Posterior cingulate gyrus (tissue), 11 donors: ENCODE data around the gene COL4A3.

Source experiments
- DNase-seq, 10 donors: peaks; one replicate each; pipeline versions ENCODE4 v3.0.0 to v3.0.0-alpha.2; 2020 to 2021; ENCODE audit warnings: mixed read lengths in 3 of 10
- intact Hi-C: fragments of 100-400 bp; cut with DNase I; formaldehyde crosslinking; loops from one replicate; pipeline ENCODE4 v1.15.1; 2023

The COL4A3 gene

DNA sequence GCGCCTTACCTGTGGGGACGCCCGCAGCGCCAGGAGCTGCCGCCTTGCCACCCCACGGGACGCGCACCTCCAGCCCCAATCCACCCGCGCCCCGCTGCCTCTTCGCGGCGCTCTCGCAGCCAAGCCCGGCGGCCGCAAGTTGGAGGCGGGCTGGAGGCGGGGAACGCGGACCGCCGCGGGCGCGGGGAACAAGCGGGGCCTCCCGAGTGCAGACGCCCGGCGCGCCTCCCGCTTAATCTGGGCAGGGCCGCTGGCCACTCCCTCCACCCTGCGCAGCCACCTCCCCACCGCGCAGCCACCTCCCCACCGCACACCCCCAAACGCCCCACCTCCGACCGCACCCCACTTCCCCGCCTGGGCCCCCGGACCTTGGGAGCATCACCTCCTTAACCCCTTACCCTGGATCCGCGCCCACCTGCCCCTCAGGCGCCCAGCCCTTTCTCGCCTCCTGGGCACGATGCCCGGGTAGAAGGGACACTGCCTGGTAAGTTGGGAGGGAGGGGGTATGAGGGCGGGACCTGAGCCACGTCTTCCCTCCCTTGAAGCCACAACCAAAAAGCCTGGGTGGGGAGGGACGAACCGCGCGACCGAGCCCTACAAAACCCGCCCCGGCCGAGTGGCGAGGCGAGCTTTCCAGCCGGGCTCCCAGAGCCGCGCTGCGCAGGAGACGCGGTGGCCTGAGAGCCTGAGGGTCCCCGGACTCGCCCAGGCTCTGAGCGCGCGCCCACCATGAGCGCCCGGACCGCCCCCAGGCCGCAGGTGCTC is at the start of gene COL4A3, which contains the start of gene COL4A4:
Gene COL4A3, plus strand, starts transcription at position 627 of the 765 bp plus-strand sequence. Its CDS starts 103 bp downstream, at position 730.
Gene COL4A4, minus strand, starts transcription at position 208 of the 765 bp plus-strand sequence. CDS start 16,722 bp downstream, outside the sequence.
- peak in 5 of 10 donors; percentile 6 to 79 (median 64) for DNase-seq
- intact Hi-C loops: no loop called here

DNA sequence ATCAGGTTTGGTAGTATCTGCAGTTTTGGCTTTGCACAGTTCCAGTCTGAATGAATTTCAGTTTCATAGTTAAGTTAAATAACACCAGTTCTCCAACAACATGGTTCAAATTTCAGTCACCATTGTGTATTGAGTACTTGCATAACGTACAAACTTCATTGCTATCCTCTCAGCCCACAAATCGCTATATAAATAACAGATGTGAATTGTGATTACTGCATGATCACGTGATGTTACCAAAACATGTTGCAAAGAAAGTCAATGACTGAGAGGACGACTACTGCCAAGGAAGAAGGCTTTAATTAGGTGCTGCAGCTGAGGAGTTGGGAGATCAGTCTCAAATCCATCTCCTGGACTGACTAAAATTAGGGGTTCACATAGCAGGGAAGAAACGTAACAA is 48.7 kb upstream of the COL4A3 start:
- intact Hi-C loops: no loop called here
- DNase-seq: no peak

DNA sequence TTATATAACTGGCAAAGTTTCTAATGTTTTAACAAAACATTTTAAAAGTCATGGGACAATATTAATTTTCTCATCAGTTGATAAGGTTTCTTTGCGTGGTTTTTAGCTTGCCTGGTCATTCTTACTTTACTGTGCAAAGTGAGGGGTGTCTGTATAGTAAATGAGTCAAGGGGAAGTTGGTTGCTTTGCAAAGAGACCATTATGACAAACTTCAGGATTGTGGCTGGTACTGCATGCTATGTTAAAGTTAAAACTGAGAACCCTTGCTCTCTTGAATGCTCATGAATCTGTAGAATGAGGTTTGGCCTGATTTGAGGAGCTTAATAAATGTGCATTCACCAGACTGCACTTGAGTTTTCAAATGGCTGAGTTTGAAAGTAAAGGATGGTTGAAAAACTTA is 47.4 kb upstream of the COL4A3 start:
- DNase-seq: no peak

DNA sequence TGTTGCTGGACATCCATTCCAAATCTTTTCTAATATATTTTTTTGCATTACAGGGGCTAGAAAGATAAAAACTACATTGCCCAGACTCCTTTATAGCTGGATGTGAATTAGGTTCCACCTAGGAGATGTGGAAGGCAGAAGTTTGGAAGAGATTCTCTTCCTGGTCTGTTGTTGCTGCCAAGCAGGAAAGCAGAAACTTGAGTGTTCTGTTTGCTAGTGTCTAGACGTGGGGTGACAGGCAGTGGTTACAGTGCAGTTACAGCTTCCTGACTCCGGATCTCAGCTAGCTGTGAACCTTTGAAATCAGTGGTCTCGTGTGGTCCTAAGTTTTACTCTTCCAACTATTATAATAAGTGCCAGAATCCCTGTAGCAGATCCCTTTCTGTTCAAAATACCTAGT is 46.6 kb upstream of the COL4A3 start:
- intact Hi-C loops: no loop called here
- no peak for DNase-seq

More for the DNA sequence above, 47.4 kb upstream of the COL4A3 start:
- intact Hi-C loops: no loop called here

DNA sequence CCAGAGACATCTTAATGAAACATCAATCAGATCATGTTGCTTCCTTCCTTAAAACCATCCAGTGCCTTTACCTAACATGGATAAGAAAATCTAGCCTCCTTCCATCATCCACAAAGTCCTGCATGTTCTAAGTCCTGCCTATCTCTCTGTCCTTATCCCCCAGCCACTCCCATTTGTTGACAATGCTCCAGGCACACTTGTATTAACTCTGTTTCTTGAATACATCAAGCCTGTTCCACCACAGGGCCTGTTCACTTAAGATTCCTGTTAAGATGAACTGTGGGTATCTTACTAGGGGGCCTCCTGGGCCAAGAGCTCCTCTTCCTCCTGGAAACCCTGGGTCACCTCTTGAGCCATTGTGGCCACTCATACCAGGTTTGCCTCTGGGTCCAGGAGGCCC is 46.1 kb upstream of the COL4A3 start:
- intact Hi-C loops: no loop called here
- DNase-seq: no peak

DNA sequence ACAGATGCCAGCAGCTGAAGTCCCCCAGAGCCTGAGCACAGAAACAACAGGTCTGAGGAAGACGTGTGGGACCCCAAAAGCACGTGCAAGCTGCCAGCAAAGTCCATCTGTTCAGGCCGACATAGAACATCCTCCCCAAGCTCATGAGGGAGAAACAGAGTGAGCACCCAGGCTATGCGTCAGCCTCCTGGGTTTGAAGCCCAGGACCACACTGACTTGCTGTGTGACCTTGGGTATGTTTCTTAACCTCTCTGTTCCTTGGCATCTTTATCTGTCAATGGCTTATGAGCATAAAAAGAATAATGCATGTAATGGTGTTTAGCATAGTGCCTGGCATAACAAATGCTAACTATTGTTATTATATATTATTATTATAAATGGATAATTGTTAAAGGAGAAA is 40.7 kb upstream of the COL4A3 start:
- no peak for DNase-seq
- intact Hi-C loops: no loop called here

DNA sequence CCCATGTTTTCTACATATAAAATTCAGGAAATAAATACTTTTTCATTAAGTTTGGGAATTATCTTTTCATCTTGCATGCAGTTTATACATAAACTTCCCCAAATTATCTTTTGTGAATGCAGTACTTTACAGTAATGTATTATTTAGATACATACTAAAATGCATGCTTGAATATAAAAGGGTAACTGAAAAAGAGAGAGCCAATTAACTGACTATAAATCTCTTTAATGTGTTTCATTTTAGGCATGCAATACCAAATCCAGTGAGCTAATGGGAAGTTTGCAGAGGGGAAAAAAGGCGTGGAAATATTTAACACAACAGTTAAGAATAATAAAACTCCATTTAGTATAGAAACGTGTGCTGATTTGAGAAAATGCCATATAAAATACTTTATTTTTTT is 39.6 kb upstream of the COL4A3 start:
- DNase-seq: no peak
- intact Hi-C loops: no loop called here

DNA sequence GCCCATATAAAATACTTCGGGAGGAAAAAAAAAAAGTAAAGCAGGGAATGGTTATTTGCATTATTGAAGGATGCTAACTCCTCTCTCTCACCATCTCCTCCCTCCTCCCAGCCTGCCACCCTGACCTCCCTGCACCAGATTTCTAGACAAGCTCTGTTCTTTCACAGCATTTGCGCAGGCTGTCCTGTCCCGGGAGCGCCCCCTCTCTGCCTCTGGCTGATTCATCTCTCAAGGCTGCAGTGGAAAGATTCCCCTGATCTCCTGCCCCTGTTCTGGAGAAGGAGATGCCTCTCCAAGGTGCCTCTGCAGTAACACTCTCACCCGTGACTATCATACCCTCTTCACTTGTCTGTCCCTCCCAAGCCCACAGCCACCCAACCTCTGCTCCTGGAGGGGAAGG is 38.9 kb upstream of the COL4A3 start:
- intact Hi-C loops: no loop called here
- DNase-seq: peak in 1 of 10 donors; percentile 52

DNA sequence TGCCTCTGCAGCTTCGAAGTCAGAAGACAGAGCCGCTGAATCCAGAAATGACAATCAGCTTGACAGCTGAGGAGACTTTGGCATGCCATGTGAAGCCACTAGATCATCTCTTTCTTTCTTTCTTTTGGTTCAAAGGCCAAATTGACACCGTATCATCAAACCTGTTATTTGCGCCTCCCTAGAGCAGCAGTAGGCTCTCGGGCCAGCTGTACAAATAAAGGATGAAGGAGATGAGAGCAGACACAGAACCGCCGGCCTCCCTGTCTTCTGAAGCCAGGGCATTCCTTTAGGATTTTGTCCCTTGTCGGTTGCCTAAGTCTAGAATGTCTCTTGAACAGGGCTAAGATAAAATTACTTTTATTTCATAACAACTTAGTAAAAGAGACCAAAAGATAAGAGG is 37.2 kb upstream of the COL4A3 start:
- intact Hi-C loops: no loop called here
- no peak for DNase-seq

DNA sequence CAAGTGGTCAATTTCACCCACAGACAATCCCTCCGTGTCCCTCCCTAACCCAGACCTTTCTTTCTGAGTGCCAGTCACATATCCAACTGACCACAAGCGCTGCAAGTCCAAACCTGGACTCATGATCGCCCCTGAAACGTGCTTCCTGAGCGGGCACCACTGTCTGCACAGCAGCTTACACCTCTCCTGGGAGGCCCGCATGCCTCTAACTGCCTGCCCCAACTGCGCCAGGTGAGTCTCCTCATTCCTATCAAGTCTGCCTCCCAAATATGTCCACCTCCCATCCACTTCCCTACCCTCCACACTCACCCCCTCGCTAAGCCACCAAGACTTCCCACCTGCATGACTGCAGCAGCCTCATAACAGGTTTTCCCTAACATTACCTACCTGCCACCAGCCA is 33.8 kb upstream of the COL4A3 start:
- DNase-seq: peak in 2 of 10 donors; percentile 68 to 81
- intact Hi-C loops: loop anchor here (1.0 to 10.0 kb wide), 3 partner anchors 108 to 637 kb away; partner anchors contain the start of gene MFF

DNA sequence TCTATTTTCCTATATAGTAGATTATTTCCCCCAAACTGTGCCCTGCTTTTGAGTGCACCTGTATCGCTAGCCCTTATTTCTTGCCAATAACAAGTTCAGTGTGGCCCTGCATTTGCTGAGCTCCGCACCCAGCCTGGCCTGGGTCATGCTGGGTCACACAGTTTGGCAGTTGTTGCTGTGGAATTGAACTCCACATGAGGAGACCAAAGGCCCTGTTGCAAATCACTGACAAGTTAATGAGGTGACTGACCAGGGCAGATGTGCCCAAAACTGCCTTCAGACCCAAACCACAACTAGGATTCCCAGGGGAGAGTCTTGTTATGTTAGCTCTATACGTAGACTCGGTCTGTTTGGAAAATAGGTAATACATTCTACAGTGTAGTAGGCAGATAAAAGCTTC is 31.4 kb upstream of the COL4A3 start:
- intact Hi-C loops: loop anchor here (5.0 to 10.0 kb wide), 2 partner anchors 192 to 634 kb away; partner anchors contain the start of gene MFF
- peak in 1 of 10 donors; percentile 29 for DNase-seq

DNA sequence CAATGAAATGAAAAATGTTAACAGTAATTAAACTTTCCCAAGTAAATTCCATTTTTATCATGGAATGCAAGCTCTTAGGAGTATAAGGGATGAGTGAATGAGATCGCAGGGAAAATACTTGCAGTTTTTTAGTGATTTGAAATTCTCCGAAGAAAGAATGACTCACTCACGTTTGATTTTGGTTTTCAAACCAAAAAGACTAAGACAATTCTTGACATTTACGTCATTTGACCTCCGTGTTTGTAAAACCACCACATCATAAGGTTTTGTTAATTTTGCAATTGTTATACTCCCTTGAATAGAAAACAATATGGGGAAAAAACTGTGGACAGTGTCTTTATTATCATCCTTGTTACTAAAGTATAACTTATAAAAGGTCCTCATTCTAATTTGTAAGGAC is 29.8 kb upstream of the COL4A3 start:
- intact Hi-C loops: loop anchor here (5.0 to 10.0 kb wide), 2 partner anchors 190 to 633 kb away; partner anchors contain the start of gene MFF
- DNase-seq: no peak

DNA sequence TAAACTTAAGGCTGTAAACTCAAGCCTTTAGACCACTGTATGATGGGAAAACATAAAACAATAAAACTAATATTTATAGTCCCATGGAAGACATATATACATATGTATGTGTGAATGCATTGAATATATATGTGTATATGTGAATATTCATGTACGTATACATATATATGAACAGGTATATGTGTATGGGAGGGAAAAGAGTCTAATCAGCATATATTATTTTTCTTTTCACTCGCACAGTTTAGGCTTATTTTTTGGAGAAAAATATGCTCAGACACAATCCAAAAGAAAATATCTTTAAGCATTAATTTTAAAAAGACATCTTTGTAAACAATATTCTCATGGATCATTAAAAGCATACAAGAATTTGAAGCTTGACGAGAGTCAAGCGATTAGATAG is 23.1 kb upstream of the COL4A3 start:
- intact Hi-C loops: no loop called here
- DNase-seq: no peak

DNA sequence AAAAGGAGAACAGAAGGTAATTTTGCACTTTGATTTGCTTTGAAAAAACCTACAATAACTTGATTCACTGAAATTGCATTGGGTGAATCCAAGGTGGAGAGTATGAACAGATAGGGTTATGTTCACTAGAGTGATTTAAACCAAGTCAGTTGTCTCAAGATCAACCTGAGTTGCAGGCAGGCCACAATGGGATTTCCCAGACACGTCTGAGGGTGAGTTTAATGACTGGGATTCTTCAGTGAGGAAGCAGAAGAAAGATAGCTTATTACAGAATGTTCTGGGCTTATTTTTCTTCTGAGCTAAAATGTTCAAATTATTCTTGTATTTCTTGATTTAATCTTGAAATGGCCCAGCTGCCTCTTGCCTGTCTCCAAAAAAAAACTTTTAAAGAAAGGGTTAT is 20.5 kb upstream of the COL4A3 start:
- intact Hi-C loops: no loop called here
- DNase-seq: no peak

DNA sequence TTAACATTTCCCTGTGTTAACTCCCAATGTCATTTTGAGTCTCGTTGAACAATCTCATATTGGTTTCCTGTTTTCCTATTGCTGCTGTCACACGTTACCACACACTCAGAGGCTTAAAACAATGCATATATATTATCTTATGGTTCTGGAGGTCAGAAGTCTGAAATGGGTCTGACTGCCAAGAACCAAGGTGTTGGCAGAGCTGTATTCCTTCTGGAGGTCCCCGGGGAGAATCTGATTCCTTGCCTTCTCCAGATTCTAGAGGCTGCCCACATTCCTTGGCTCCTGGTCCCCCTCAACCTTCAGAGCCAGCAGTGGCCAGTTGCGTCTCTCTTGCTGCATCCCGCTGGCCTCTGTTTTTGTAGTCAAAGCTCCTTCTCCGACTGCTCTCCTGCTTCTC is 18.0 kb upstream of the COL4A3 start:
- DNase-seq: no peak
- intact Hi-C loops: no loop called here

DNA sequence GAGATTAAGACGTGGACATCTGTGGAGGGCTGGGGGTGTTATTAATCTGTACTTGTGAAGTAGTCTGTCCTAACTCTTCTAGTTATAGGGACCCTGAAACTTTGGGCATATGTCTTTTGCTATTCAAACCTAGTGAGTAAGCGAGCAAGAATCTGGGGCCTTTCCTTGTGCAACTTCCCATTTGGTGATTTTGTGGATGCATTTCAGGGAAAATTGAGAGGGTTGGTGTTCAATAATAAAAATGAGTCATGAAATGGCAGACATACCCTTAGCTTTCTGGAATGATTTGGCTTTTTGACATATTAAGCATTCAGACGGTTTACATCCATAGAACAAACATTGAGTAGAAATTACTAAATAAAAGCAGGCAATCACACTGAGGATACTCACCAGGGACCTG is 17.4 kb upstream of the COL4A3 start:
- intact Hi-C loops: no loop called here
- no peak for DNase-seq

DNA sequence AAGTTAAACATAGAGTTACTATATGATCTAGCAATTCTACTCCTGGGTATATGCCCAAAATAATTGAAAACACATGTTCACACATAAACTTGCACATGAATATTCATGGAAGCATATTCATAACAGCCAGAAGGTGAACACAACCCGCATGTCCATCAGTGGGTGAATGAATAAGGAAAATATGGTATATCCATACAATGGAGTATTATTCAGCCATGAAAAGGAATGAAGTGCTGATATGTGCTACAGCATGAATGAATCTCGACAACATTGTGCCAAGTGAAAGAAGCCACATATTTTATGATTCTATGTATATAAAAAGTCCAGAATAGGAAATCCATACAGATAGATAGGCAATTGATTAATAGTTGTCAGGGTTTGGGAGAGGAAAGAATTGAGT is 16.3 kb upstream of the COL4A3 start:
- DNase-seq: no peak
- intact Hi-C loops: no loop called here

DNA sequence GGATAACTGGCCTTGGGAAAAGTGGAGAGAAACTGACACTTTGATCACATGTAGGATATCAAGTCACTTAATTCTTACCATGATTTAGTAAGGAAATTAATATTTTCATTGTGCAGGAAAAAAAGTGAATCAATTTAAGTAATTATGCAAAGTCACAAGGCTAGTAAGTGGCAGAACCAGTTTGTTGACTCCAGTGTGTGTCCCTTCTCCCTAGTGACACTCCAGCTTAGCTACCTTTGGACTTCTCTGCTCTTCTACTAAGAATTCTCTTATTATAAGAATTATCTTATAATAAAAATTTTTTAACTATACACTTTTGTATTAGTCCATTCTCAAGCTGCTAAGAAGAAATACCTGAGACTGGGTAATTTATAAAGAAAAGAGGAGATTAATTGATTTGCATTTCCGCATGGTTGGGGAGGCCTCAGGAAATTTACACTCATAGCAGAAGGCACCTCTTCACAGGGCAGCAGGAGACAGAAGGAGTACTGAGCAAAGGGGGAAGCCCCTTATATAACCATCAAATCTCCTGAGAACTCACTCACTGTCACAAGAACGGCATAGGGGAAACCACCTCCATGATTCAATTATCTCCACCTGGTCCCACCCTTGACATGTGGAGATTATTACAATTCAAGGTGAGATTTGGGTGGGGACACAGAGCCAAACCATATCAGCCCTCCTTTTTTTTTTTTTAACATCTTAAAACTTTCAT is 14.0 kb upstream of the COL4A3 start:
- intact Hi-C loops: no loop called here
- no peak for DNase-seq

DNA sequence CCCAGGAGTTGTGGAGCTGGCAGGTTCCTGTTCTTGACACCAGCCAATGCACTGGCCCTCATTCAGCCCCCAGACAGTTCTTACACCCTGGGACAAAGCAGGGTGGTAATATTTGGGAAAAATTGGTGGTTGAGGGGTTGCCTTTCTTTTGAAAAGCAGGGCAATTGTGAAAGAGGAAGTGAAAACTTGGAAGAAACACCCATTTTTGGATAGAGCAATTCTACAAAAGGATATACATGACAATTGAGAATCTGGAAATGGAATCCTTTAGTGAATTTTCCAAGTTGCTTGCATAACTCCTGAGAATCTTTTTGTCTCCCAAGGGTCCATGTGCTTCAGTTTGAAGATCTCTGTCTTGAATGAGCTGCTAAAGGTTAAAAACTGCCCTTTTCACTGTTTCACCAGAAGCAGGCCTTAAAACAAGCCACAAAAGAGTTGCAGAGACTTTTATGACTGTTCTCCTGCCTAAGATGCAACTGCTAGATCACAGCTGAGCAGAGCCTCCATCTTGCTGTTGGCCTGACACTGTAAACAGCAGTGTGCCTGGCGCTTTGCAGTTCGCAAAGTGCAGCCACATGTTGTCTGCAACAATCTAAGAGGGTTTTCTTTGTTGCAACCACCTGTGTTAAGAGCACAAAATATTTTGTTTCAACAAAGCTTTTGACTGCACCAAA is 12.2 kb upstream of the COL4A3 start:
- no peak for DNase-seq
- intact Hi-C loops: no loop called here

DNA sequence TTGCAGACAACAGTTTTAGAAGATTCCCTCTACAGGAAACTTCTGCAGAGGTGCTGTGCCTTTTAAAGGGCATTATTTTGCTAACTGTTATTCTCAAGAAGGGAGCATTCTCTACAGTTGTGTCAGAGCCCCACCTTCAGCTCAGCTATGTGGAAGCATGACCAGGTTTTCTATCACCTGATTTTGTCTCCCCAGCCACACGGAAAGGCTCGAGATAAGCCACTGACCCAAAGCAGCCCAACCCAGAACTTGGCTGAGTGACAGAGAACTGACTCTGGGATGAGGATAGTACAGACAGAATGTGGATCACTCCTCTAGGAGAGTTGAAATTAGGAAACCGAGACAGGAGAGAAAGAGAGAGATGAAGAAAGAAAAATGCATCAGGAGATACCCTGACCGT is 11.1 kb upstream of the COL4A3 start:
- no peak for DNase-seq
- intact Hi-C loops: no loop called here
